HFFc6 (cell line): Measurements from ENCODE around the gene AIF1L. TPM values are rescaled to one million over a fixed set of nuclear protein-coding genes. Genes with fewer than 3 reads are reported as not detected.

ENCODE experiments used
- DNase-seq: peaks from one replicate; pipeline ENCODE4 v3.0.0-alpha.2; 2018
- H3K27ac Mint-ChIP-seq: 2 replicates; pipeline ENCODE4 v1.8.0; 2020; ENCODE audit warnings: mild to moderate bottlenecking, mixed read lengths
- H3K27me3 Mint-ChIP-seq: 2 replicates; pipeline ENCODE4 v1.8.0; 2021; ENCODE audit warnings: mild to moderate bottlenecking, moderate library complexity, mixed read lengths; ENCODE audit not compliant: insufficient read depth
- H3K36me3 Mint-ChIP-seq: 2 replicates; pipeline ENCODE4 v1.8.0; 2021; ENCODE audit warnings: low read depth, mixed read lengths
- H3K4me1 Mint-ChIP-seq: 2 replicates; pipeline ENCODE4 v1.8.0; 2020; ENCODE audit warnings: low read depth, mixed read lengths
- H3K4me3 Mint-ChIP-seq: 2 replicates; pipeline ENCODE4 v1.8.0; 2020; ENCODE audit warnings: mild to moderate bottlenecking, moderate library complexity, mixed read lengths
- H3K9me3 Mint-ChIP-seq: 2 replicates; pipeline ENCODE4 v1.8.0; 2020; ENCODE audit warnings: mild to moderate bottlenecking, mixed read lengths
- total RNA-seq, 6 experiments: library from RNA; stranded (reverse); fragmentation: NEBNext Ultra II Directional; extraction: Animal tissue kit (Norgen Biotek cat#: 25700); gene quantifications; 2 replicates in 1 of 6; 3 replicates in 5 of 6; pipeline ENCODE4 v1.2.3, GENCODE V29; 2021
- TF ChIP-seq, protein P1 (sequence below): fragments of 200-600 bp; sonication (generic); IDR thresholded peaks from 2 replicates; pipeline ENCODE4 v1.5.0; 2021; ENCODE audit warnings: antibody characterized with exemption, mild to moderate bottlenecking

The AIF1L gene
- total RNA-seq, 6 experiments from 2014 or later = 0.05 to 0.37 (median 0.21) TPM

DNA sequence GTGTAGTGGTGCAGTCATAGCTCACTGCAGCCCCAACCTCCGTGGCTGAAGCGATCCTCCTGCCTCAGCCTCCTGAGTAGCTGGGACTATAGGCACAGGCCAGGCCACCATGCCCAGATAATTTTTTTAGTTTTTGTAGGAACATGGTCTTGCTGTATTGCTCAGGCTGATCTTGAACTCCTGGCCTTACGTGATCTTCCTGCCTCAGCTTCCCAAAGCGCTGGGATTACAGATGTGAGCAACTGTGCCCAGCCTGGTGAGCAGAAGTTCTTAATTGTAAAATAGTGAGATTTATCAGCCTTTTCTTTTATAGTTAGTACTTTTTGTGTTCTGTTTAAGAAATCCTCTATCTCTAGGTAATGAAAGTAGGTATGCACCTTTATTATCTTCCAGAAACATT is 71.6 kb downstream of the AIF1L start:
- Mint-ChIP-seq H3K4me1 (peaks cover 6% of the 10 kb centered on the region; the same call in 1 of the 2 replicates), H3K4me3 (no peak overlapping the region)

DNA sequence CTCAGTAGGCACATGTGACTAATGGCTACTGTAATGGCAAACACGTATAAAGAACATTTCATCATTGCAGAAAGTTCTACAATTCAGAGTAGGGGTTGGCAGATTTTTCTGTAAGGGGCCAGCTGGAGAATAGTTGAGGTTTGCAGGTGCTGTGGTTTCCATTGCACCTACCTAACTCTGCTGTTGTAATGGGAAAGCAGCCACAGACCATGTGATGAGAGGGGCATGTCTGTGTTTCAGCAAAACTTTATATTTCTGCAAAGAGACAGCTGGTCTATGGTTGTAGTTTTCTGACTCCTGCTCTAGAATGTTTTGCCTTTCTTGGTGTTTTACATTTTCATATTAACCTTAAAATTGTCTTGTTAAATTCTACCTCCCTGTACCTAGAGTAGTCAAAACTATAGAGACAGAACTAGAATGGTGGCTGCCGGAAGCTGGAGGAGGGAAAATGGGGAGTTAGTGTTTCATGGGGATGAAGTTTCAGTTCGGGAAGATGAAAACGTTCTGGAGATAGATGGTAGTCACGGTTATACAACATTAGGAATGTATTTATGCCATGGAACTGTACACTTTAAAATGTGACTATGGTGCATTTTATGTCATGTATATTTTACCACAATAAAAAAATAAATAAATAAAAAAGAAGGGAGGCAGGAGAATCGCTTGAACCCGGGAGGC is 73.4 kb downstream of the AIF1L start:
- TF ChIP-seq, protein P1, sequence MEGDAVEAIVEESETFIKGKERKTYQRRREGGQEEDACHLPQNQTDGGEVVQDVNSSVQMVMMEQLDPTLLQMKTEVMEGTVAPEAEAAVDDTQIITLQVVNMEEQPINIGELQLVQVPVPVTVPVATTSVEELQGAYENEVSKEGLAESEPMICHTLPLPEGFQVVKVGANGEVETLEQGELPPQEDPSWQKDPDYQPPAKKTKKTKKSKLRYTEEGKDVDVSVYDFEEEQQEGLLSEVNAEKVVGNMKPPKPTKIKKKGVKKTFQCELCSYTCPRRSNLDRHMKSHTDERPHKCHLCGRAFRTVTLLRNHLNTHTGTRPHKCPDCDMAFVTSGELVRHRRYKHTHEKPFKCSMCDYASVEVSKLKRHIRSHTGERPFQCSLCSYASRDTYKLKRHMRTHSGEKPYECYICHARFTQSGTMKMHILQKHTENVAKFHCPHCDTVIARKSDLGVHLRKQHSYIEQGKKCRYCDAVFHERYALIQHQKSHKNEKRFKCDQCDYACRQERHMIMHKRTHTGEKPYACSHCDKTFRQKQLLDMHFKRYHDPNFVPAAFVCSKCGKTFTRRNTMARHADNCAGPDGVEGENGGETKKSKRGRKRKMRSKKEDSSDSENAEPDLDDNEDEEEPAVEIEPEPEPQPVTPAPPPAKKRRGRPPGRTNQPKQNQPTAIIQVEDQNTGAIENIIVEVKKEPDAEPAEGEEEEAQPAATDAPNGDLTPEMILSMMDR = no peak
- H3K27ac Mint-ChIP-seq = no peak overlapping the region
- no peak for DNase-seq
- H3K9me3 Mint-ChIP-seq = no peaks in the 10 kb centered on the region
- H3K4me1 Mint-ChIP-seq = peaks cover 6% of the 10 kb centered on the region; the same call in 1 of the 2 replicates
- H3K36me3 Mint-ChIP-seq = peaks cover 26% of the 10 kb centered on the region
- H3K4me3 Mint-ChIP-seq = no peak overlapping the region
- H3K27me3 Mint-ChIP-seq = no peaks in the 10 kb centered on the region

More for the DNA sequence above, 71.6 kb downstream of the AIF1L start:
- no peak for DNase-seq
- H3K36me3 Mint-ChIP-seq = peaks cover 26% of the 10 kb centered on the region
- no peak overlapping the region for H3K27ac Mint-ChIP-seq
- H3K9me3 Mint-ChIP-seq = no peaks in the 10 kb centered on the region
- no peaks in the 10 kb centered on the region for H3K27me3 Mint-ChIP-seq
- TF ChIP-seq, protein P1 = no peak

Other genes with a start within 250 kb of the AIF1L start
- not detected for gene QRFP, start 199.7 kb upstream of the AIF1L start, total RNA-seq
- 1 to 10 TPM; 1.5 to 9.0 (median 8.0) TPM for gene FIBCD1, start 157.3 kb upstream of the AIF1L start, total RNA-seq
- gene LAMC3, start 87.4 kb upstream of the AIF1L start, total RNA-seq = not detected
- 10 to 100 TPM; 34.2 to 43.7 (median 39.3) TPM for gene NUP214, start 29.1 kb downstream of the AIF1L start, total RNA-seq
- under 1 TPM; 0.11 to 0.83 (median 0.34) TPM for gene FAM78A, start 180.0 kb downstream of the AIF1L start, total RNA-seq
- gene PLPP7, start 193.2 kb downstream of the AIF1L start, total RNA-seq = 10 to 100 TPM in 1 of 6 experiments, 1 to 10 TPM in 5; 1.2 to 10.2 (median 1.9) TPM